ENCODE data around the gene KATNB1. TPM values are rescaled to one million over a fixed set of nuclear protein-coding genes. Genes with fewer than 3 reads are reported as not detected.

Gene KATNB1
- polyA plus RNA-seq, 2 of the 4 experiments (the other 2 are of a cell fraction), result 21.0 to 21.1 TPM

GRCh38 chr16:57773655-57774295, 38.2 kb downstream of the KATNB1 start:
- FAIRE-seq, result no peak
- ATAC-seq, result no peak
- peak overlapping the region in 1 of 2 experiments; percentile 66; a peak in 3 of 6 replicates for H3K27ac ChIP-seq
- no peaks in the 10 kb centered on the region for H3K9me3 ChIP-seq
- peaks cover 40% of the 10 kb centered on the region for H3K4me1 ChIP-seq
- DNase-seq (ENCODE audit: low read depth in 1 of 2, low spot score in 1 of 2), result no peak
- no peak overlapping the region for H3K4me3 ChIP-seq
- TF ChIP-seq PHF8 (IDR thresholded peaks at IDR 0.05; ENCODE audit: borderline replicate concordance, low read depth) (no peak), EHMT2 (IDR thresholded peaks at IDR 0.05; ENCODE audit: low read depth) (no peak), ZFP36 (IDR thresholded peaks at IDR 0.05; ENCODE audit: borderline replicate concordance, partially characterized antibody) (no peak), CTCF (IDR thresholded peaks at IDR 0.05) (no peak), RAD21 (conservative IDR thresholded peaks at IDR 0.05 in 1 of 2, IDR thresholded peaks at IDR 0.05 in 1 of 2) (no peak)
- H3K4me2 ChIP-seq, result no peak overlapping the region
- ChIA-PET POLR2A (no interaction called here), CTCF (interaction anchor here (1.2 to 9.7 kb wide), 2 partner anchors 15 to 226 kb away, joined by 3 to 96 read pairs; no protein-coding TSS in a partner anchor)
- whole genome bisulfite sequencing (ENCODE audit: missing lambda C conversion rate), result 80% methylated on average over 11 of the region's 11 CpGs

GRCh38 chr16:57774705-57775285, 39.2 kb downstream of the KATNB1 start:
- no peak for DNase-seq (ENCODE audit: low read depth in 1 of 2, low spot score in 1 of 2)
- POLR2A ChIA-PET, result no interaction called here
- Histone ChIP-seq H3K4me1 (peaks cover 51% of the 10 kb centered on the region), H3K27ac (peak overlapping the region in 1 of 2 experiments; percentile 75; a peak in 3 of 6 replicates), H3K4me3 (no peak overlapping the region), H3K9me3 (no peaks in the 10 kb centered on the region), H3K4me2 (no peak overlapping the region)
- CTCF ChIA-PET, result interaction anchor here (0.6 to 1.1 kb wide), 3 partner anchors 18 to 226 kb away, joined by 3 to 4 read pairs (median 3); no protein-coding TSS in a partner anchor
- WGBS (ENCODE audit: missing lambda C conversion rate), result 94% methylated on average over 12 of the region's 12 CpGs
- no peak for ATAC-seq
- TF ChIP-seq RARB (CRISPR knock-in tag; IDR thresholded peaks at IDR 0.05) (no peak), JUN (IDR thresholded peaks at IDR 0.05) (peak in 1 of 2 experiments; percentile 27; a peak in 1 of 5 replicates)
- no peak for FAIRE-seq

DNA sequence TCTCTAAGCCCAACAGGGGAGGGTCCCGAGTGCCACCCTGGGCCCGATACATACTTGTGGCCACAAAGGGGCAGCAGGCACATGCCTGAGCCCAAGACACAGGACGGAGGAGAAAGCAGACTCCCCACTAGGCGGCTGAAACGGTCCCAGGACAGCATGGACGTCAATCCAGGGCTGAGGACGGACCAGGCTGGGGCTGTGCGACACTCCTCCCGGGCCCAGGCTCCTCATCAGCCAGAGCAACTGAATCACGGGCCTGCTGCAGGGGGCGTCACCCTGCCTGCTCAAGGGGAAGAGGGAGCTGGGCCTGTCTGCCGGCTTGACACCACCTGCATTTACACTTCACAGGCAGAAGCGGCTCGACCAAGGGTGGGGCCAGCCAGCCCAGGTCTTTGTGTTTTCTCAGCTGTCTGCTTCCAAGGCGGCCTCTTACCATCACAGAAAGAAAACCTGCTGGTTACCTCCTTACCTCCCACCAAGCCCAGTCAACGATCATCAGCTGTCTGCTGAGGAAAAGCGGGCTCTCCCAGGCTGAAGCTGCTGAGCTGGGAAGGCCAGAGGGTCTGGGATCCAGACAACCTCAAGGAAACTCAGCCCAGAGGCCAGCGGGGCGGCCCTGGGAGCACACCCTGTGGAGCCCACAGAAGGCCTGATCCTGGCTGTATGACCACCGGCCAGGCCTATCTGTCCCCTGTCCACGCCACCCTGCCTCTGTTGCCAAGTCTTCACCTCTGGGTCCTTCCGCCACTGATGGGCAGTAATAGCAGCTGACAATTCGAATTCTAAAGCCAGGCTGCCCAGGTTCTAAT, 40.3 kb downstream of the KATNB1 start:
- FAIRE-seq (no peak), ATAC-seq (peak; percentile 21 to 74; a peak in 4 of 6 replicates), DNase-seq (ENCODE audit: low read depth in 1 of 2, low spot score in 1 of 2) (peak in 1 of 2 experiments; percentile 60)
- Histone ChIP-seq H3K9me3 (no peaks in the 10 kb centered on the region), H3K4me3 (no peak overlapping the region), H3K4me2 (no peak overlapping the region), H3K4me1 (peaks cover 56% of the 10 kb centered on the region), H3K27ac (peak overlapping the region in 1 of 2 experiments; percentile 75; a peak in 3 of 6 replicates)
- POLR2A ChIA-PET, result no interaction called here
- 80% methylated on average over 12 of the region's 23 CpGs for WGBS (ENCODE audit: missing lambda C conversion rate)
- CTCF ChIA-PET, result interaction anchor here (0.8 to 2.3 kb wide), 7 partner anchors 13 to 88 kb away, joined by 3 to 10 read pairs (median 4); no protein-coding TSS in a partner anchor
- TF ChIP-seq SREBF2 (IDR thresholded peaks at IDR 0.05) (no peak), RFX5 (IDR thresholded peaks at IDR 0.05) (no peak), RAD21 (conservative IDR thresholded peaks at IDR 0.05 in 1 of 2, IDR thresholded peaks at IDR 0.05 in 1 of 2) (peak in 1 of 2 experiments; percentile 41; a peak in 1 of 5 replicates), HMGXB4 (CRISPR knock-in tag; IDR thresholded peaks at IDR 0.05; ENCODE audit: borderline replicate concordance) (no peak)

All from A549 (cell line).